ENCODE results near the gene KCNN1. TPM values are rescaled to one million over a fixed set of nuclear protein-coding genes. Genes with fewer than 3 reads are reported as not detected.

The KCNN1 gene
- total RNA-seq, 1 experiment from 2014 or later, result 0.61 TPM

DNA sequence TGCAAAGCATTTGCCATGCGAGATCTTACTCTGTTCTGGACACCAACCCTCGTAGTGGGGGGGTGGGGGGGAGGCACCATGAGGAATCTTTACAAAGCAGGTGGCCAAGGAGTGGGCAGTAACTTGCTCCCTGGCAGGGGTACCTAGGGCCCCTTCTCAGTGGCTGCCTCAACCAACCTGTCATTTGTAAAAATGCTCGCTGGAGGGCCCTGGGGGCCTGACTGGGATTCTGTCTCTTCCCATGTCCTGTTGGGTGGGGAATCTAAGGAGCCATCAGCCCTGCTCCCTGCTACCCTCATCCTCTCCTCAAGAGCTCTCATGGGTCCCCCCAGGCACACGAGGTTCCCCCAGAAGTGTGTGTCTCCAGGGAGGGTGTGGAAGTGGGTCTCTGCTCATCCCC is 1.5 kb downstream of the KCNN1 start:
- TF ChIP-seq ZFX (IDR thresholded peaks at IDR 0.05) (no peak), RAD21 (IDR thresholded peaks at IDR 0.05; ENCODE audit: low read depth) (no peak), SIN3A (IDR thresholded peaks at IDR 0.05; ENCODE audit: low read depth) (no peak), EZH2phosphoT487 (IDR thresholded peaks at IDR 0.05; ENCODE audit: borderline replicate concordance) (no peak), CEBPB (IDR thresholded peaks at IDR 0.05; ENCODE audit: low read depth) (no peak), POLR2AphosphoS5 (IDR thresholded peaks at IDR 0.05; ENCODE audit: low read depth, low read length) (no peak), CBX3 (IDR thresholded peaks at IDR 0.05; ENCODE audit: low read depth) (no peak), ELF1 (IDR thresholded peaks at IDR 0.05; ENCODE audit: borderline replicate concordance, low read depth) (no peak), SP1 (IDR thresholded peaks at IDR 0.05; ENCODE audit: low read depth) (no peak), POLR2A (IDR thresholded peaks at IDR 0.05; ENCODE audit: borderline replicate concordance, extremely low read depth, insufficient read depth, insufficient read length) (no peak), EZH2 (IDR thresholded peaks at IDR 0.05) (no peak)
- TF ChIP-seq, protein P1, sequence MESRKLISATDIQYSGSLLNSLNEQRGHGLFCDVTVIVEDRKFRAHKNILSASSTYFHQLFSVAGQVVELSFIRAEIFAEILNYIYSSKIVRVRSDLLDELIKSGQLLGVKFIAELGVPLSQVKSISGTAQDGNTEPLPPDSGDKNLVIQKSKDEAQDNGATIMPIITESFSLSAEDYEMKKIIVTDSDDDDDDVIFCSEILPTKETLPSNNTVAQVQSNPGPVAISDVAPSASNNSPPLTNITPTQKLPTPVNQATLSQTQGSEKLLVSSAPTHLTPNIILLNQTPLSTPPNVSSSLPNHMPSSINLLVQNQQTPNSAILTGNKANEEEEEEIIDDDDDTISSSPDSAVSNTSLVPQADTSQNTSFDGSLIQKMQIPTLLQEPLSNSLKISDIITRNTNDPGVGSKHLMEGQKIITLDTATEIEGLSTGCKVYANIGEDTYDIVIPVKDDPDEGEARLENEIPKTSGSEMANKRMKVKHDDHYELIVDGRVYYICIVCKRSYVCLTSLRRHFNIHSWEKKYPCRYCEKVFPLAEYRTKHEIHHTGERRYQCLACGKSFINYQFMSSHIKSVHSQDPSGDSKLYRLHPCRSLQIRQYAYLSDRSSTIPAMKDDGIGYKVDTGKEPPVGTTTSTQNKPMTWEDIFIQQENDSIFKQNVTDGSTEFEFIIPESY (IDR thresholded peaks at IDR 0.05; ENCODE audit: extremely low read depth, insufficient replicate concordance, low read length), result no peak
- TF ChIP-seq, protein P2, sequence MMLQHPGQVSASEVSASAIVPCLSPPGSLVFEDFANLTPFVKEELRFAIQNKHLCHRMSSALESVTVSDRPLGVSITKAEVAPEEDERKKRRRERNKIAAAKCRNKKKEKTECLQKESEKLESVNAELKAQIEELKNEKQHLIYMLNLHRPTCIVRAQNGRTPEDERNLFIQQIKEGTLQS (IDR thresholded peaks at IDR 0.05), result no peak
- TF ChIP-seq, protein P3, sequence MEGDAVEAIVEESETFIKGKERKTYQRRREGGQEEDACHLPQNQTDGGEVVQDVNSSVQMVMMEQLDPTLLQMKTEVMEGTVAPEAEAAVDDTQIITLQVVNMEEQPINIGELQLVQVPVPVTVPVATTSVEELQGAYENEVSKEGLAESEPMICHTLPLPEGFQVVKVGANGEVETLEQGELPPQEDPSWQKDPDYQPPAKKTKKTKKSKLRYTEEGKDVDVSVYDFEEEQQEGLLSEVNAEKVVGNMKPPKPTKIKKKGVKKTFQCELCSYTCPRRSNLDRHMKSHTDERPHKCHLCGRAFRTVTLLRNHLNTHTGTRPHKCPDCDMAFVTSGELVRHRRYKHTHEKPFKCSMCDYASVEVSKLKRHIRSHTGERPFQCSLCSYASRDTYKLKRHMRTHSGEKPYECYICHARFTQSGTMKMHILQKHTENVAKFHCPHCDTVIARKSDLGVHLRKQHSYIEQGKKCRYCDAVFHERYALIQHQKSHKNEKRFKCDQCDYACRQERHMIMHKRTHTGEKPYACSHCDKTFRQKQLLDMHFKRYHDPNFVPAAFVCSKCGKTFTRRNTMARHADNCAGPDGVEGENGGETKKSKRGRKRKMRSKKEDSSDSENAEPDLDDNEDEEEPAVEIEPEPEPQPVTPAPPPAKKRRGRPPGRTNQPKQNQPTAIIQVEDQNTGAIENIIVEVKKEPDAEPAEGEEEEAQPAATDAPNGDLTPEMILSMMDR (IDR thresholded peaks at IDR 0.05 in 2 of 3, conservative IDR thresholded peaks at IDR 0.05 in 1 of 3; ENCODE audit: borderline replicate concordance in 1 of 3, insufficient read depth in 1 of 3, low read depth in 2 of 3, low read length in 2 of 3), result no peak
- TF ChIP-seq, protein P4, sequence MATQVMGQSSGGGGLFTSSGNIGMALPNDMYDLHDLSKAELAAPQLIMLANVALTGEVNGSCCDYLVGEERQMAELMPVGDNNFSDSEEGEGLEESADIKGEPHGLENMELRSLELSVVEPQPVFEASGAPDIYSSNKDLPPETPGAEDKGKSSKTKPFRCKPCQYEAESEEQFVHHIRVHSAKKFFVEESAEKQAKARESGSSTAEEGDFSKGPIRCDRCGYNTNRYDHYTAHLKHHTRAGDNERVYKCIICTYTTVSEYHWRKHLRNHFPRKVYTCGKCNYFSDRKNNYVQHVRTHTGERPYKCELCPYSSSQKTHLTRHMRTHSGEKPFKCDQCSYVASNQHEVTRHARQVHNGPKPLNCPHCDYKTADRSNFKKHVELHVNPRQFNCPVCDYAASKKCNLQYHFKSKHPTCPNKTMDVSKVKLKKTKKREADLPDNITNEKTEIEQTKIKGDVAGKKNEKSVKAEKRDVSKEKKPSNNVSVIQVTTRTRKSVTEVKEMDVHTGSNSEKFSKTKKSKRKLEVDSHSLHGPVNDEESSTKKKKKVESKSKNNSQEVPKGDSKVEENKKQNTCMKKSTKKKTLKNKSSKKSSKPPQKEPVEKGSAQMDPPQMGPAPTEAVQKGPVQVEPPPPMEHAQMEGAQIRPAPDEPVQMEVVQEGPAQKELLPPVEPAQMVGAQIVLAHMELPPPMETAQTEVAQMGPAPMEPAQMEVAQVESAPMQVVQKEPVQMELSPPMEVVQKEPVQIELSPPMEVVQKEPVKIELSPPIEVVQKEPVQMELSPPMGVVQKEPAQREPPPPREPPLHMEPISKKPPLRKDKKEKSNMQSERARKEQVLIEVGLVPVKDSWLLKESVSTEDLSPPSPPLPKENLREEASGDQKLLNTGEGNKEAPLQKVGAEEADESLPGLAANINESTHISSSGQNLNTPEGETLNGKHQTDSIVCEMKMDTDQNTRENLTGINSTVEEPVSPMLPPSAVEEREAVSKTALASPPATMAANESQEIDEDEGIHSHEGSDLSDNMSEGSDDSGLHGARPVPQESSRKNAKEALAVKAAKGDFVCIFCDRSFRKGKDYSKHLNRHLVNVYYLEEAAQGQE (IDR thresholded peaks at IDR 0.05; ENCODE audit: low read depth), result no peak
- Histone ChIP-seq H3K4me2 (ENCODE audit: low read length) (no peak overlapping the region), H3K9me3 (ENCODE audit: control insufficient read depth in 1 of 2, insufficient read depth in 1 of 2, low read depth in 1 of 2, low read length in 2 of 2) (no peaks in the 10 kb centered on the region), H3K9me2 (ENCODE audit: insufficient read depth) (no peaks in the 10 kb centered on the region), H4K20me1 (ENCODE audit: insufficient read depth) (no peaks in the 10 kb centered on the region), H3K79me2 (ENCODE audit: insufficient read depth, low read length) (no peaks in the 10 kb centered on the region), H3K27me3 (ENCODE audit: insufficient read depth, low read length) (no peaks in the 10 kb centered on the region), H3K36me3 (ENCODE audit: control insufficient read depth in 1 of 2, insufficient read depth in 2 of 2, low read length in 2 of 2) (no peaks in the 10 kb centered on the region), H2AFZ (ENCODE audit: low read depth, low read length, poor library complexity, severe bottlenecking) (no peak overlapping the region), H3K4me3 (replicated peaks in 1 of 2; ENCODE audit: low read depth in 1 of 2, low read length in 2 of 2) (no peak overlapping the region), H3K27ac (ENCODE audit: low read depth, low read length) (no peak overlapping the region), H3K9ac (ENCODE audit: low read length) (no peak overlapping the region), H3K4me1 (ENCODE audit: control insufficient read depth in 1 of 2, insufficient read depth in 2 of 2, low read length in 2 of 2) (peaks cover 0 to 10% of the 10 kb centered on the region in 2 experiments; a peak in 2 of 4 replicates)
- ChIA-PET POLR2A (no interaction called here), RAD21 (ENCODE audit: low non-redundant PET in 1 of 2, low total read pairs in 2 of 2, uncharacterized antibody in 2 of 2, unreplicated experiment in 2 of 2) (no interaction called here), CTCF (interaction anchor here (0.6 kb wide), 1 partner anchor 21 kb away, joined by 6 read pairs; no protein-coding TSS in a partner anchor)
- ATAC-seq, result no peak
- intact Hi-C loops (cut with micrococcal nuclease), result no loop called here
- no peak for DNase-seq (ENCODE audit: low read depth, low spot score)
- BruUV-seq (replicated peaks), result no TSS peak

Measured in HCT116 (cell line).